T-helper 22 cell (primary cell): ENCODE measurements around the gene GJA4.
"Not testable (repeated sequence)": the region's sequence is repeated elsewhere in the genome, so short reads cannot be mapped to it uniquely, and the experiment has no call there.

Experiments
- DNase-seq: peaks from one replicate; pipeline ENCODE4 v3.0.0-alpha.2; 2020; ENCODE audit warnings: low read depth

GJA4 gene

DNA sequence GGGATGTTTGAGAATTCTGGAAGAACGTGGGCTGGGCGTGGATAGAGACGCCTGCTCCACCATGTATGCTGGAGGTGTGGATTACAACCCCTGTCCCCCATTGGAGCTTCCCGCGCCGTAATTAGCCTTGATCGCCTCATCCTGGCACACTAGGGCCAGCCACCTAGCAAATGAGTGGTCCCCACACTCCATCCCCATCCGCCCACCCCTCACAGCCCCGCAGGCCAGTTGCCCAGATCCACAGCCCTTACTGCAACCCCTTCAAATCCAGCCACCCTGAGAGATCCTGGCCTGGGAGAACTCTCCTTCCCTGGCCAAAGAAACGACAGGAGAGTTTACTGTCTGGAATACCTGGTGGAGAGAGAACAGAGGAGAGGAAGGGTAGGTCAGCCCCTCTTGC, 375 bp upstream of the GJA4 start:
- no peak for DNase-seq

DNA sequence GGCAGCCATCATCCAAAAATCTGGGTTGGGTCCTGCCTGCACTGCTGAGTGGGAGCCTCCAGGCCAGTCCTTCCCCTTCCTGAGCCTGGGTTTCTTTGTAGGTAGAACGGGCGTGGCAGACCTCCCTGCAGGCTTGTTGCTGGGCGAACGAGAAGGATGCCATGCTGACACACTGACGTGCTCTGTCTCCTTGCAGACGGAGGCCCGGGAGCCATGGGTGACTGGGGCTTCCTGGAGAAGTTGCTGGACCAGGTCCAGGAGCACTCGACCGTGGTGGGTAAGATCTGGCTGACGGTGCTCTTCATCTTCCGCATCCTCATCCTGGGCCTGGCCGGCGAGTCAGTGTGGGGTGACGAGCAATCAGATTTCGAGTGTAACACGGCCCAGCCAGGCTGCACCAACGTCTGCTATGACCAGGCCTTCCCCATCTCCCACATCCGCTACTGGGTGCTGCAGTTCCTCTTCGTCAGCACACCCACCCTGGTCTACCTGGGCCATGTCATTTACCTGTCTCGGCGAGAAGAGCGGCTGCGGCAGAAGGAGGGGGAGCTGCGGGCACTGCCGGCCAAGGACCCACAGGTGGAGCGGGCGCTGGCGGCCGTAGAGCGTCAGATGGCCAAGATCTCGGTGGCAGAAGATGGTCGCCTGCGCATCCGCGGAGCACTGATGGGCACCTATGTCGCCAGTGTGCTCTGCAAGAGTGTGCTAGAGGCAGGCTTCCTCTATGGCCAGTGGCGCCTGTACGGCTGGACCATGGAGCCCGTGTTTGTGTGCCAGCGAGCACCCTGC, 1.4 kb downstream of the GJA4 start:
- no peak for DNase-seq

DNA sequence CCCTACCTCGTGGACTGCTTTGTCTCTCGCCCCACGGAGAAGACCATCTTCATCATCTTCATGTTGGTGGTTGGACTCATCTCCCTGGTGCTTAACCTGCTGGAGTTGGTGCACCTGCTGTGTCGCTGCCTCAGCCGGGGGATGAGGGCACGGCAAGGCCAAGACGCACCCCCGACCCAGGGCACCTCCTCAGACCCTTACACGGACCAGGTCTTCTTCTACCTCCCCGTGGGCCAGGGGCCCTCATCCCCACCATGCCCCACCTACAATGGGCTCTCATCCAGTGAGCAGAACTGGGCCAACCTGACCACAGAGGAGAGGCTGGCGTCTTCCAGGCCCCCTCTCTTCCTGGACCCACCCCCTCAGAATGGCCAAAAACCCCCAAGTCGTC, 2.0 kb downstream of the GJA4 start:
- DNase-seq: no peak

DNA sequence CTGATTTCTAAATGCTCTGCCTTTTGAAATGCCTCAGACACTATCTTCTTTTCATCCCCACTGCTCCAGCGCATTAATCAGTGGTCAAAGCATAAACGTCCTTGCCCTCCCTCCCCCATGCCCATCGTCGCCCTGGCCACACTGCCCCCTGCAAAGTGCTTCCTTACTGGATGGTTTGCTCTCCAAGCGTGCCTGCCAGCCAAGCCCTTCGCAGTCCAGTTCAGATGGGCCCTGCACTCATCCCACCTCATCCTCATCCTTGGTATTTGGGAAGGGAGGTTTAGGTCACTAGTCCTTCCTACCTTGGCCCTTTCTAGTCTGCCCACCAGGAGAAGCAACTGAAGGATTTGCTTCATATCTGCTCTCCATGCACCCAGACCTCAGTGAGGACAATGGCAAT, 3.1 kb downstream of the GJA4 start:
- DNase-seq: no peak

DNA sequence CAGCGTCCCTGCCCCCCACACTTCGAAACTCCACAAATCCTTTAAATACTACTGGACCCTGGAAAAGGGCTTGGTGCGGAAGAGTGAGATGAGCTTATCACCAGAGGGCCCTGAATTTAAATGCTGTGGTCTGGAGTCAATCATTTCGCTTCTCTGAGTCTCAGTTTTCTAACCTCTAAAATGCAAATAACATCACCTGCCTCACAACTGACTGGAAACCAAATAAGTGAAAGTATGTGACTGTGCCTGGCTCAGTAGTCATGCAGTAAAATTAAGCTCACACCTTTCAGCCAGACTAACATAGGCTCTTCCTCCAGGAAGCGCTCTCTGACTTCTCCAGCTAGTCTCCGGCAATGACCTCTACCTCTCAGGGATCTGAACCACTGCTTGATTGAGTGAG, 4.2 kb downstream of the GJA4 start:
- no peak for DNase-seq

DNA sequence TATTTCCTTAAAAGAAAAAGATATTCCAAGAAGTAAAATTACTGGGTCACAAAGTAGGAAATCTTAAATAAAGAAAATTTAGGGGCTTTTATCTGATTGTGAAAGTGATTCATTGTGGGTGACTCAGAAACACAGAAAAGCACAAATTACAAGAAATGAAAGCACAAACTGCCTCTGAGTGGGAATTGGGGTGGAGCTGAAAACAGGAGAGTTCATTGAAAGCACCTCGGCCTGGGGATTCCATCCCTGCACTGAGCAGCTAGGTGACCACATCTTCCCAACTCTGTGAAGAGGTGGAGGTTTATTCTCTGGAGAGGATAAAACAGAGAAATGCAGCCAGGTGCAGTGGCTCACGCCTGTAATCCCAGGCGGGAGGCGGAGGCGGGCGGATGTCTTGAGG, 7.4 kb downstream of the GJA4 start:
- DNase-seq: no peak

DNA sequence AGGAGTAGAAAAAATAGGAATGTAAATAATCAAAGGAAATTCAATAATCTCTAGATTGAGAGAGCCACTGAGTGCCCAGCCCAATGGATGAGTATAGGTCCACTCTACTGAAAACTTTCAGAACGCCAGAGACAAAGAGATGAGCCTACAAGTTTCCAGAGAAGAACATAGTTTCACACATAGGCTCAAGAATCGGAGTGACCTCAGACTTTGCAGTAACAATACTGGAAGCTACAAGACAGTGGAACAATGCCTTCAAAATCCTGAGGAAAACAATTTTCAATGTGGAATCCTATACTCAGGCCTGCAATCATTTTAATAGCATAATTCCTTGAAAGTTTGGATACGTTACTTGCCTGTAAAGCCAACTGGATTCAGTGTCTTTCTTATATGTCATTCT, 11.0 kb downstream of the GJA4 start:
- no peak for DNase-seq

DNA sequence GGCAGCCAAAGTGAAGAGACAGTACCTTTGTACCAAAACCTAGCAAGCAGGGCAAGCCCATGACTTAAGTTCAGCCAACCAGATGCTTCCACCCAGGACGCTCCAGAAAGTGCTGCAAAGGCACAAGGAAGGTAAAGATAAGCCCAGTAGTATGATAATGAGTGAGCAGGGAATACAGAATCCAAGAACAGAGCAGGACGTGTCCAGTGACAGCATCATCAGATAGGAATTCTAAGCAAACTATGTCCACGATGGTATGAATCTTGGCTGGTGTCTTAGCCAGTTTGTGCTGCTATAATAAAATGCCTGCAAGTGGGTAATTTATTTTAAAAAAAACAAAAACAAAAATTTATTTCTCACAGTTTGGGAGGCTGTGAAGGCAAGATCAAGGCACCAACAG, 13.6 kb downstream of the GJA4 start:
- no peak for DNase-seq

DNA sequence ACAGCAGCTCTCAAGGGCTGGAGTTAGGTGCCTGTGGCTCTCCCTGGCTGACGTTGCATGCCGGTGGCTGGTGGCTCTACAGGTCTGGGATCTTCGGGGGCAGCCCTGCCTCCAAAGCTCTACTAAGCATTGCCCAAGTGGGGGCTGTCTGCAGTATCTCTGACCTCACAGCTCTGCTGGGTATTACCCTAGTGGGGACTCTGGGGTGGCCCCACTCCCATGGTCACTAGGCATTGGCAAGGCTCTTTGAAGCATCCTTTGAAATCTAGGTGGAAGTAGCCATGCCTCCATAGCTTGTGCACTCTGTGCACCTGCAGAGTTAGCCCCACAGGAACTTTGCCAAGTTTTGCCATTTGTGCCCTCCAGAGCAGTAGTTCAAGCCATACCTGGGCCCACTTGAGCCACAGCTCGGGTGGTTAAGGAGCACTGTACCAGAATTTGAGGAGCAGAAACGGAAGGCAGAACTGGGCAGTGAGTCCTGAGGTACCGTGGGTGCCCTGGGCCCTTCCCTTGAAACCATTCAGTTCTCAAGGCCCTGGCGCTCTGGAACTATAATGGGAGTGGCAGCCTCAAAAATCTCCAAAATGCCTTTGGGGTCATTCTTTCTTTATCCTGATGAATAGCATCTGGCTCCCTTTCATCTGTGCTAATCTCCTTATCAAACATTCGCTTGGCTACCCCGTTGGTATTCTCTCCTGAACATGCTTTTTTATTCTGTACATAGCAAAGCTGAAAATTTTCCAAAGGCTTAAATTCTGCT, 15.4 kb downstream of the GJA4 start:
- DNase-seq: no peak

DNA sequence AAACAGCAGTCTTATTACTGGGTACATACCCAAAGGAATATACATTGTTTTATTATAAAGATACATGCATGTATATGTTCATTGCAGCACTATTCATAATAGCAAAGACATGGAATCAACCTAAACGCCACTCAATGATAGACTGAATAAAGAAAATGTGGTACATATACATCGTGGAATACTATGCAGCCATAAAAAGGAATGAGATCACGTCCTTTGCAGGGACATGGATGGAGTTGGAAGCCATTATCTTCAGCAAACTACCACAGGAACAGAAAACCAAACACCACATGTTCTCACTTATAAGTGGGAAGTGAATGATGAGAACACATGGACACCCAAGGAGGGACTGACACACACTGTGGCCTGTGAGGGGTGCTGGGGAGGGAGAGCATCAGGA, 18.0 kb downstream of the GJA4 start:
- DNase-seq: not testable (repeated sequence)

DNA sequence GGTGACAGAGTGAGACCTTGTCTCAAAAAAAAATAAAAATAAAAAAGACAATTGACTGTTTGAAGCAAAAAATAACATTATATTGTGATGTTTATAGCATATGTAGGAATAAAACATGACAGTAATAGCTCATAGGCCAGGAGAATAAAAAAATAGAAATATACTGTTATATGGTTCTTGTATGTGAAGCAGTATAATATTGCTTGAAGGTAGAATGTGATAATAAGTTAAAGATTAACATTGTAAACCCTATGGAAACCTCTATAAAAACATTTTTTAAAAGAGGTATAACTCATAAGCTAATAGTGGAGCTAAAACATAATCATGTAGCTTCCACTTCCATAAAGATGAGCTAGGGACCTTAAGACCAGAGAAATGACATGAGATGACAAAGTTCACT, 23.5 kb downstream of the GJA4 start:
- no peak for DNase-seq

DNA sequence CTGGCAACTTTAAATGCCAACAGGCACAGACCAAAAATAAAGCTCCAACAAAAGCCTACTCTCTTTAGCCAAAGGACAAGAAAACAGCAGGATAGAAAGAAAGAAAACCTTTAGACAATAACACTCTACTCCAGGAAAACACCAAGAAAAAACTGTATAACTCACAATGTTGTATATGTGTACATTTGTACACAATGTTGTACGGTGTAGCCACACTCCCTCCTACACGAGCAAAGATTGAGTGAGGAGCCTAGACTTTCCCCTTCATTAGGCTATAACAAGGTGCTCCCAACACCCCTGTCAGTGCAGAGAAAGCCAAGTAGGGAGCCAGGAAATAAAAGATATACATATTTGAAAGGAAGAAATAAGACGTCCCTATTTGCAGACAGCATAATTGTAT, 24.0 kb downstream of the GJA4 start:
- no peak for DNase-seq

DNA sequence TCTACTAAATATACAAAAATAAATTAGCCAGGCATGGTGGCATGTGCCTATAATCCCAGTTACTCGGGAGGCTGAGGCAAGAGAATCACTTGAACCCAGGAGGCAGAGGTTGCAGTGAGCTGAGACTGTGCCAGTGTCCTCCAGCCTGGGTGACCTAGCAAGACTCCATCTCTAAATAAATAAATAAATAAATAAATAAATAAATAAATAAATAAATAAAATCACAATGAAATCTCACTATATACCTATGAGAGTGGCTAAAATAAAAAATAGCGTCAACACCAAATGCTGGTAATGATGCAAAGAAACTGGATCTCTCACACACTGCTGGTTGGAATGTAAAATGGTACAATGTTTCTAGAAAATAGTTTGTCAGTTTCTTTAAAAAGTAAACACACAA, 26.1 kb downstream of the GJA4 start:
- not testable (repeated sequence) for DNase-seq

DNA sequence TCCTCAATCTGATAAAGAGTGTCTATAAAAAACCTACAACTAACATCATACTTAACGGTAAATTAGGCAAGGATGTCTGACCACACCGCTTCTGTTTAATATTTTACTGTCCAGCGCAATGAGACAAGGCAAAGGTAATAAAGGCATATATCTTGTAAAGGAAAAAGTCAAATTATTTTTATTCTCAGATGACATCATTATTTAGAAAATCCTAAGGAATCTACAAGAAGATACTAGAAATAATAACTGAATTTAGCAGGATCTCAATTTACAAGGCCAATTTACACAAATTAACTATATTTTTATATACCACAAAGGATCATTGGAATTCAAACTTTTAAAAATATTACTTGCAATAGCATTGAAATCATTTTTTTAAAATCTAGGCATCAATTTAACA, 29.4 kb downstream of the GJA4 start:
- DNase-seq: no peak

DNA sequence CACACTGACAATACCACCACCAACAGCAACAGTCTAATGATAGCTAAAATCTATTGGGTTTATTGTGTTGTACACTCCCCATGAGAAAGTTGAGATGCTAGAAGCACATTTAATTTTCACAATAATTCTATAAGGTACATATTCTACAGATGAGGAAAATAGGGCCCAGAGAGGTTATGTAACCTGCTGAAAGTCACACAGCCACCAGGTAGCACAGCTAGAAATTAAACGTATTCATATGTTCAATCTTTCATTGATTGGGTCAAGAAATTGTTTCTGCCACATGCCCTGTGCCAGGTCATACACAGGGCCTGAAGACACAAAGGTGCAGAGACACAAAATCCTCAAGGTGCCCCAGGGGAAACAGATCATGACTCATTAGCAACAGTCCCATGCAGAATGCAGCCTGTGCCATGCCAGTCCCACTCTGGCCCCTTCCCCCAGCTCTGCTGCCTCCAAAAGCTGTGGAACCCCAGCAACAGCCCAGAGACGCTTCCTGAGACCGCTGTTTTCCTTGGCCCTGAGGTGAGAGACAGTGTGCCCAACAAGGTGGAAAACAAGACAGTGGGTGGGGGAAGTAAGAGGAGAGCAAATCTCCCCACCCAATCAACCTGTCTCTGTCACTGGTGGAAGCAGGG, 32.1 kb downstream of the GJA4 start:
- DNase-seq: no peak

DNA sequence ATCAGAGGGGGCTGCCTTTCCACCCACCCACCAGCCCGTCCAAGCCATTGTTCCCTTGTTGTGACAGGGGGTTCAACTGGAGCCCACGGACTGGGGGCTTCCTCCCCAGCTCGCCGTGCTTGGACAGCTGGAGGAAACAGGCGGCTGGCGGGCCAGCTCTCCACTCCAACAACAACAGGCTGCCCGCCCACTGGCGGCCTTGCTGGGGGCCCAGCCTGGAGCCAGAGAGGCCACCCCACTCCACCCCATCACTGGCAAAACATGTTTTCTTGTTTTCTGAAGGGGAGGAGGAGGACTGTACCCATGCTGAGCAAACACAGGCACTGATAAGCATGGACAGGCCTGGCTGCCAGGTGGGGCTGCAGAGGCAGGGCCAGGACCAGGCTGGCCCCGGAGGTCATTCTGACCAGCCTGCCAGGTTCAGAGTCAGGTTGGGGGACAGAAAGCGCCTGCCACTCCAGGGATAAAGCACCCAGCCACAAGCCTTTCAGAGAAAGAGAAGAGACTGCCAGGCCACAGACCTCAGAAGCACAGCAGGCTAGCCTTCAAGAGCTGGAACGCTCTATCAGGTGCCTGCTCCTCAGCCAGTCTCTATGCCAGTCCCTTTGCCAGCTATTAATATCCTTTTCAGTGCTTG, 32.8 kb downstream of the GJA4 start:
- DNase-seq: no peak

DNA sequence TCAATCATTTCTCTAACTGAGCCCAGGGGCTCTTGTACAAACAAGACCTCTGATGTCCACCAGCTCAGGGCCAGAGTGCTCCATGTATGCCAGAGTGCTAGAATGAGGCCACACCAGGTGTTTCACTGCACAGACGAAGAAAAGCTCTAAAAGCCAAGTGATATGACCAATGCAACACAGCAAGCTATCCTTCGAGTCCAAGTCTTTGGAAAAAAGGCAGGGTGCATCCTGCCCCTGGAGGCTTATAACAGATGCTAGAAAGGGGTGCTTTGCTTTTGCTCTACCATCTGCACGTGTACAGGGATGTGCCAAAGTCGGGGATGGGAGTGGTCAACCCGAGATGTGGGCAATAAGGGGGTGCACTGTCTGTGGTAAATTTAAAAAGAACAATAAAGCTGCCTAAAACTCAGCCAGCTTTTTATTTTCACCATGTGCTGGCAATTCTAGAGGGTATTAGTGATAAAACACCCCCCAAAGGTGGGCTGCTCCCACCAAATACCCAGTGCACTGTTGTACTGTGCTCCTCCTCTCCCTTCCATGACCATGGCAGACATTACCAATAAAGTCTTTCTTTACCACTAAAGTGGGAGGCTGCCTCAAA, 34.6 kb downstream of the GJA4 start:
- no peak for DNase-seq

DNA sequence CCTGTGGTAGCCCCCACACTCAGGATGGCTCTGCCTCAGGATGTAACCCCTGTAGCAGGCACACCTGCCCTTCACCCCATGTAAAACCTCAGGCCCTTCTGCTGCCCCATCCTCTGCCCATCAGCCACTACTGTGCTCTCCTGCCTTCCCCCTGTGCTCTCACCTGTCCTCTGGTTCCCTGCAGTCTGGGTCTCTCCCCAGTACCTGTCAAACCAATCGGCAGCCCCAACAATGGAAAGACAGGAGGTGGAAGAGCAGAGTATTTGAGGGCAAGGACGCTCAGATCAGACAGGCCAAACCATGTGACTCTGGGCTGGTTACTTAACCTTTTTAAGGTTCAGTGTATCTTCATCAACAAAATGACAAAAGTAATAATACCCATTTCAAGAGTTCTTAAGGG, 35.8 kb downstream of the GJA4 start:
- no peak for DNase-seq

DNA sequence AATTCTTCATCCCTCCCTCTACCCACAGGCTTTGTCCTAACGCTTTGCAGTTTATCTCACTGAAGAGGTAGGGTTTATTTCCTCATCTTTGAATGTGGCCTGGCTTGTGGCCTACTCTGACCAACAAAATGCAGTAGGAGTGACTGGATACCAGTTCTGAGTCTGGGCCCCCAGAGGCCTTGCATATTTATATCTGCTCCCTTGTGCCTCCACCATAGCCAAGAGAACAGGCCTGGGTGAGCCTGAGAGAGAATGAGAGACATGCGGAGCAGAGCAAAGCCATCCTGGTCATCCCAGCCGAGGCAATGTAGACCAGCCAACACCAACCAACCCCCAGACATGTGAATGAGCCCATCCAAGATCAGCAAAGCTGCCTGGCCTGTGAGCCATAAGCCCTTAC, 36.5 kb downstream of the GJA4 start:
- DNase-seq: no peak

DNA sequence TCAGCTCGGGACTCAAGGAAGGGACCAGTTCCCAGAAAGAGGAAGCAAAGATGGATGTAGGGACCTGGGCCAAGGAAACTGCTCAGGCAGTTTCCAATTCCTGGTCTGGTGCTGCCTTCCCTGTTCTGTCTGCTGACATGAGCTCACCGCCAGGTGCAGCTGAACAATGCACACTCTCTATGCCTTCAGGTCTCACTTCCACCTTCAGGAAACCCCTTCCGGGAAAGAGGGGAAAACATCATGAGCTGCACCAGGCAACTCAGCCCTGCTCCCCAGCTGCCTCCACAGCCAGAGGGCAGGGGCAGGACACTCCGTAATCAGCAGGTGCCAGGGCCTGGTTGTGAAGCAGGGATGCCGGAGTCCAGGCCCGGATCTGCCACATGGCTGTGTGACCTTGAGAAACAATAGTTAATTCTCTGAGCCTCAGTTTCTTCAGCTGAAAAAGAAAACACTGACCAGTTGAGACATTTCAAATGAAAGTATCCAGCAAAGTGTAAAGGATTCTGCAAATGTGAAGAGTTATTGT, 39.0 kb downstream of the GJA4 start:
- no peak for DNase-seq

DNA sequence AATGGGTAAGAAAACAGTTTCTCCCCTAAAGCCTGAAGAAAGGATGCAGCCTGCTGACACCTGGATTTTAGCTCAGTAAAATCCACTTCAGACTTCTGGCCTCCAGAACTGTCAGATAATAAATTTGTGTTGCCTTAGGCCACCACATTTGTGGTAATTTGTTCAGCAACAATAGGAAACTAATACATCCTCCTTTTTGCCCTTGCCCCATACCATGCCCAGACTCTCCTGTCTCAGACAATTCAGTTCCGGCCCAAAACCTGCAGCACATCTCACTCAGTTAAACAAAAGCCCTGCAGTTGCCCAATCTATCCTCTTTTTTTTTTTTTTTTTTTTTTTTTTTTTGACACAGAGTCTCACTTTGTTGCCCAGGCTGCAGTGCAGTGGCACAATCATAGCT, 40.9 kb downstream of the GJA4 start:
- DNase-seq: no peak
